Stimulated activated CD8-positive, alpha-beta memory T cell treated with anti-CD3 and anti-CD28 coated beads, Interleukin-15, amount 100 ng/mL, for 4 hours (primary cell): ENCODE results near the gene COQ4.
"Not testable (repeated sequence)": the region's sequence is repeated elsewhere in the genome, so short reads cannot be mapped to it uniquely, and the experiment has no call there.

ENCODE experiments used
- DNase-seq, 2 donors: peaks; one replicate each; pipeline ENCODE4 v3.0.0-alpha.2; 2020; ENCODE audit warnings: low read depth in 2 of 2

The COQ4 gene

GRCh38 chr9:128298535-128299482 is 23.8 kb upstream of the COQ4 start:
- DNase-seq = no peak

GRCh38 chr9:128304136-128304970 is 18.3 kb upstream of the COQ4 start:
- DNase-seq = no peak

GRCh38 chr9:128304971-128305288 is 17.7 kb upstream of the COQ4 start:
- no peak for DNase-seq

GRCh38 chr9:128309551-128309950 is 13.1 kb upstream of the COQ4 start:
- no peak for DNase-seq

GRCh38 chr9:128310461-128310860 is 12.2 kb upstream of the COQ4 start:
- no peak for DNase-seq

GRCh38 chr9:128314697-128315096 is 7.9 kb upstream of the COQ4 start:
- DNase-seq = no peak

GRCh38 chr9:128316421-128316820 is 6.2 kb upstream of the COQ4 start:
- DNase-seq = no peak

- no peak for DNase-seq
Observed at GRCh38 chr9:128317629-128318028, 5.0 kb upstream of the COQ4 start.

- DNase-seq = no peak
Observed at GRCh38 chr9:128321343-128321742, 1.3 kb upstream of the COQ4 start.

GRCh38 chr9:128321879-128322403 is 698 bp upstream of the COQ4 start:
- no peak for DNase-seq

GRCh38 chr9:128323212-128323730 is 632 bp downstream of the COQ4 start:
- no peak for DNase-seq

- no peak for DNase-seq
Observed at GRCh38 chr9:128323791-128324190, 1.2 kb downstream of the COQ4 start.

GRCh38 chr9:128324401-128324800 is 1.8 kb downstream of the COQ4 start:
- DNase-seq = no peak

GRCh38 chr9:128325629-128326028 is 3.0 kb downstream of the COQ4 start:
- DNase-seq = no peak

- no peak for DNase-seq
Observed at GRCh38 chr9:128333451-128333869, 10.8 kb downstream of the COQ4 start.

GRCh38 chr9:128335161-128335560 is 12.5 kb downstream of the COQ4 start:
- no peak for DNase-seq

GRCh38 chr9:128335914-128336313 is 13.3 kb downstream of the COQ4 start:
- DNase-seq = no peak

- DNase-seq = no peak
Observed at GRCh38 chr9:128337936-128338335, 15.3 kb downstream of the COQ4 start.

GRCh38 chr9:128338852-128339614 is 16.4 kb downstream of the COQ4 start:
- DNase-seq = not testable (repeated sequence)

GRCh38 chr9:128339761-128340690 is 17.4 kb downstream of the COQ4 start, which contains the start of gene SLC27A4:
TSS of gene SLC27A4 (plus strand) at chr9:128340527. CDS start at chr9:128343133, 2,606 bp downstream.
- DNase-seq = peak; percentile 53 to 62
